HEK293 (cell line): Measurements from ENCODE around the gene PSTK.

Experiments
- CTCF ChIA-PET: fragments of 350-600 bp; formaldehyde crosslinking; extraction: SDS; loops from one replicate; lab custom pipeline; 2021; ENCODE audit warnings: antibody characterized with exemption; lab: Yijun Ruan, JAX
- POLR2A ChIA-PET: fragments of 300-600 bp; formaldehyde crosslinking; extraction: SDS; loops from one replicate; lab custom pipeline; 2020; ENCODE audit warnings: antibody characterized with exemption, inconsistent platforms; lab: Yijun Ruan, JAX
- H3K27ac ChIP-seq: fragments of 200-500 bp; sonication (Bioruptor generic); 2 replicates; pipeline ENCODE4 v1.5.1; 2014; ENCODE audit warnings: low read depth, low read length, control low read depth, inconsistent platforms; ENCODE audit errors: extremely low read depth
- H3K36me3 ChIP-seq, 2 experiments: fragments of 200-500 bp in 1 of 2; sonication (Bioruptor generic) in 1 of 2; 1 replicate in 1 of 2; 2 replicates in 1 of 2; pipeline ENCODE4 v1.5.1; 2014 to 2017; ENCODE audit warnings: inconsistent platforms in 2 of 2, low read length in 2 of 2; ENCODE audit not compliant: control insufficient read depth in 2 of 2, insufficient read depth in 1 of 2
- H3K4me1 ChIP-seq: fragments of 200-500 bp; sonication (Bioruptor generic); 2 replicates; pipeline ENCODE4 v1.5.1; 2014; ENCODE audit warnings: mild to moderate bottlenecking, low read length, inconsistent platforms; ENCODE audit not compliant: control insufficient read depth, insufficient read depth
- H3K4me3 ChIP-seq: 2 replicates; pipeline ENCODE4 v1.5.1; 2011; ENCODE audit warnings: low read depth, mild to moderate bottlenecking, control low read depth, low read length, moderate library complexity
- H3K9me3 ChIP-seq: fragments of 200-500 bp; sonication (Bioruptor generic); 2 replicates; pipeline ENCODE4 v1.5.1; 2014; ENCODE audit warnings: low read depth, low read length, inconsistent platforms; ENCODE audit not compliant: control insufficient read depth, insufficient read depth
- EGR2 ChIP-seq: fragments of 450-650 bp; formaldehyde crosslinking; IDR thresholded peaks from 2 replicates; pipeline ENCODE4 v1.5.1; 2016; ENCODE audit warnings: low read depth, missing biosample characterization, missing genetic modification characterization
- HOXA7 ChIP-seq: sonication (generic); formaldehyde crosslinking; IDR thresholded peaks from 2 replicates; pipeline ENCODE4 v1.8.1; 2022; ENCODE audit warnings: missing genetic modification reagents, borderline replicate concordance
- SETDB1 ChIP-seq: IDR thresholded peaks from one replicate; pipeline ENCODE4 v1.6.1; 2017; ENCODE audit warnings: mild to moderate bottlenecking, low read length, moderate library complexity, mixed read lengths; ENCODE audit not compliant: insufficient read length
- ZBTB8A ChIP-seq: fragments of 450-650 bp; formaldehyde crosslinking; IDR thresholded peaks from 2 replicates; pipeline ENCODE4 v1.5.1; 2016; ENCODE audit warnings: missing biosample characterization, missing genetic modification characterization
- ZFP69B ChIP-seq: fragments of 450-650 bp; formaldehyde crosslinking; IDR thresholded peaks from 2 replicates; pipeline ENCODE4 v1.5.1; 2016; ENCODE audit warnings: missing biosample characterization, missing genetic modification characterization
- ZNF10 ChIP-seq: fragments of 450-650 bp; formaldehyde crosslinking; IDR thresholded peaks from 2 replicates; pipeline ENCODE4 v1.5.1; 2017; ENCODE audit warnings: missing biosample characterization, missing genetic modification characterization
- ZNF366 ChIP-seq: fragments of 450-650 bp; formaldehyde crosslinking; conservative IDR thresholded peaks from 2 replicates; pipeline ENCODE4 v1.5.1; 2016; ENCODE audit warnings: missing biosample characterization, missing genetic modification characterization
- ZNF391 ChIP-seq: fragments of 450-650 bp; formaldehyde crosslinking; IDR thresholded peaks from 2 replicates; pipeline ENCODE4 v1.5.1; 2016; ENCODE audit warnings: low read depth, missing biosample characterization, missing genetic modification characterization, borderline replicate concordance
- ZNF433 ChIP-seq: fragments of 450-650 bp; formaldehyde crosslinking; IDR thresholded peaks from 2 replicates; pipeline ENCODE4 v1.5.1; 2016; ENCODE audit warnings: missing biosample characterization, missing genetic modification characterization, low read depth
- ZNF600 ChIP-seq: fragments of 450-650 bp; formaldehyde crosslinking; IDR thresholded peaks from 2 replicates; pipeline ENCODE4 v1.5.1; 2016; ENCODE audit warnings: missing biosample characterization, missing genetic modification characterization
- ZNF629 ChIP-seq: fragments of 450-650 bp; formaldehyde crosslinking; IDR thresholded peaks from 2 replicates; pipeline ENCODE4 v1.5.1; 2017; ENCODE audit warnings: missing biosample characterization, missing genetic modification characterization
- ZNF768 ChIP-seq: fragments of 450-650 bp; formaldehyde crosslinking; IDR thresholded peaks from 2 replicates; pipeline ENCODE4 v1.5.1; 2018; ENCODE audit warnings: missing biosample characterization, mild to moderate bottlenecking, missing genetic modification characterization
- ZSCAN4 ChIP-seq: fragments of 450-650 bp; formaldehyde crosslinking; IDR thresholded peaks from 2 replicates; pipeline ENCODE4 v1.5.1; 2017; ENCODE audit warnings: missing biosample characterization, missing genetic modification characterization

Gene PSTK

GRCh38 chr10:123035467-123036086, 55.4 kb downstream of the PSTK start:
- H3K4me1 ChIP-seq: no peaks in the 10 kb centered on the region
- no peak overlapping the region for H3K4me3 ChIP-seq
- POLR2A ChIA-PET: no interaction called here
- no peak for TF ChIP-seq ZNF391 (tag by site-specific recombination)
- TF ChIP-seq ZNF10: peak; percentile 100
- TF ChIP-seq, all 188 proteins: peak for 1
- Histone ChIP-seq H3K9me3 (no peaks in the 10 kb centered on the region), H3K27ac (no peak overlapping the region), H3K36me3 (peaks cover 0 to 30% of the 10 kb centered on the region in 2 experiments; a peak in 2 of 3 replicates)
- CTCF ChIA-PET: interaction anchor here (1.2 to 2.8 kb wide), 2 partner anchors 10 to 14 kb away, joined by 3 to 17 read pairs; no protein-coding TSS in a partner anchor

DNA sequence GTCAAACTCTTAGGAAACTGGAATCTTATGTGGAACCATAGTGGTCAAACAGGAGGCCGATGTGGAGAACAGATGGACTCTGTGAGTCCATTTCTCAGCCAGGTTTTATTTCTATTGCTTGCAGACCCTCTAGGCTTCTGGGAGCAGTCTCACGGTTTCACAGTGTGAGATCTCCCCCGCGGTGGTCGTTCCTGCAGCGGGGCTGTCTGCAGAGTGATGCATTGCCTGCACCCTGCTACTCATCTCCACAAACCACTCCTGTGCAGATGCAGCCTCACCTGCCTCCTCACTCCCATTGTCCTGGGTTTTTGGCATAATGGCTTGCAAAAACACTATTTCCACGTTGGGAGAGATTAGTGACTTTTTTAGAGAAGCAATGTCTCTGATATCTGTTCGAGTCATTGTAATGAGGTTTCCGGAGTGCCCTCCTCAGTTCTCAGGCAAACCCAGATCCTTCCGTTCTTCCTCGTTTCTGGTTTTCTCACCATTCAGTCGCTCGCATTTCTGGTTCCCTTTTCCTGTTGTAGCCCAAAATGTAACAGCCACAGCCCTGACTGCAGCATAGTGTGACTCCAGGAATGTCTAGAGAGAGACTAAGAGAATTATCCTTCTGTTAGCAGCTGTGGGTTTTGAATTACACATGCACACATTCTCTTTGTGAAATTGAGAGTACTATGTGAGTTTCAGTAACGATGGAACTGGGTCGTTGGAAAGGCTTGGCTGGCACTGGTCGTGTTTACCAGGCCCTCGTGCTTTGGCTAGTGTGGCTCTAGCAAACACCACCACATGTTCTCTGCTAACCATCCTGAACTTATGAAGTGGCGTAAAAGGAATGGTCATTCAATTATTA, 58.8 kb downstream of the PSTK start:
- Histone ChIP-seq H3K4me1 (no peaks in the 10 kb centered on the region), H3K9me3 (no peaks in the 10 kb centered on the region), H3K36me3 (peaks cover 4 to 37% of the 10 kb centered on the region in 2 experiments; a peak in 2 of 3 replicates), H3K4me3 (no peak overlapping the region), H3K27ac (no peak overlapping the region)
- ChIA-PET POLR2A (no interaction called here), CTCF (interaction anchor here (0.7 to 1.0 kb wide), 2 partner anchors 520 to 1117 kb away, joined by 3 read pairs; no protein-coding TSS in a partner anchor)
- TF ChIP-seq ZBTB8A (tag by site-specific recombination) (no peak), ZFP69B (tag by site-specific recombination) (no peak), ZNF768 (tag by site-specific recombination) (no peak), EGR2 (tag by site-specific recombination) (no peak), ZNF366 (tag by site-specific recombination) (no peak), ZNF433 (tag by site-specific recombination) (no peak), ZSCAN4 (tag by site-specific recombination) (no peak), HOXA7 (no peak)

DNA sequence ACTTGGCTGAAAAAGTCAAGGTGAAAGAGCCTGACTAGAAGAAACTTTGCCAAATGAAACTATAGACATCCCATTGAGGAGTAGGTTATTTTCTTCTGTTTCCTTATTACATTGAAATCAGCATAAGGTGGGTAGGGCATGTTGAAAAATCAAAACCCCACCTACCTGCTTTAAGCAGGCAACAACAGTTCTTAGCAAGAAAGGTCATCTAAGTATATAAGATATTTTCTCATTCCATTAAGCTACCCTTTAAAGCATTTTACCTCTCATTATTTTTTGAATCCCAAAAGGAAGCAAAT, 59.4 kb downstream of the PSTK start:
- CTCF ChIA-PET: no interaction called here
- POLR2A ChIA-PET: no interaction called here
- Histone ChIP-seq H3K4me3 (no peak overlapping the region), H3K27ac (no peak overlapping the region), H3K36me3 (peaks cover 4 to 38% of the 10 kb centered on the region in 2 experiments; a peak in 2 of 3 replicates), H3K4me1 (no peaks in the 10 kb centered on the region)
- TF ChIP-seq ZNF600 (no peak), ZNF629 (tag by site-specific recombination) (no peak), SETDB1 (no peak)
- TF ChIP-seq, all 188 proteins: peak for 0
- H3K9me3 ChIP-seq: no peaks in the 10 kb centered on the region
